Measurements from ENCODE around the gene CATSPERD. TPM values are rescaled to one million over a fixed set of nuclear protein-coding genes. Genes with fewer than 3 reads are reported as not detected.

CATSPERD gene
- under 0.01 TPM in 1 of 2 replicates, not detected in the other for total RNA-seq

DNA sequence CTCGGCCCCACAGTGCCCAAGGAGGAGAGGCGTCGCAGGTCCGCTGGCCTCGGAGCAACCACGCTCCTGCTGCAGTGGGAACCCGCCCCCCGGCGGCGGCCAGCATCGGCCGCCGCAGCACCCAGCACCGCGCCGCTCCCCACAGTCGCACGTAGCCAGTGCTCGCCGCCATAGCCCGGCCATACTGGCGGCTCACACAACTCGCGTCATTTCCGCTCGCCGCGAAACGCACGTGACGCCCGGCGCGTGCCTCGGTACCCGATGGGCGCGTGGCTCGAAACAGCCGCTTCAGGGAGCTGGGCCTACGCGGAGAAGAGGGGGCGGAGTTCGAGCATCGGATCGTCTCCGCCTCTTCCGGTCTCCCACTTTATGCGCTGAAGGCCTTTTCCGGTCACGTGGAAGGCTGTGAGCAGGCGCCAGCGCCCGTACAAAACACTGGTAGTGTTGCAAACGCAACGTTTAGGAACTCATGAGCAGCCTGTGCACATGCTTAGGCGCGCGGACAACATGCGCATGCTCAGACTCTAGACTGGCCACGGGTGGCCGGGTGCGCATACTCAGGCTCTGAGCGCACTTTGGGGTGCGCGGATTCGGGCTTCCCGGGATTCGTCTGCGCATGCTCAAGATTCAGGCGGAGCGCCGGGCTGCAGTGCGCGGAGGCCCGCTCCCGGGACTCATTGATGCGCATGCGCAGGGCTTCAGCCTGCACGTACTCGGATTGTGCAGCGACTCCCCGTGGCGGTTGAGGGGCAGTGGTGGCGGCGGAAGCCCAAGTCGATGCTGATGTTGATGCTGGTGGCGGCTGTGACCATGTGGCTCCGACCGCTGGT lies at the start of gene CATSPERD, which contains the start of gene LONP1:
CATSPERD (plus strand) TSS at position 677 of the 830 bp plus-strand sequence; CDS start at position 778, 101 bp downstream.
LONP1 (minus strand) TSS at position 186 of the 830 bp plus-strand sequence; CDS start at position 172, 14 bp downstream.

DNA sequence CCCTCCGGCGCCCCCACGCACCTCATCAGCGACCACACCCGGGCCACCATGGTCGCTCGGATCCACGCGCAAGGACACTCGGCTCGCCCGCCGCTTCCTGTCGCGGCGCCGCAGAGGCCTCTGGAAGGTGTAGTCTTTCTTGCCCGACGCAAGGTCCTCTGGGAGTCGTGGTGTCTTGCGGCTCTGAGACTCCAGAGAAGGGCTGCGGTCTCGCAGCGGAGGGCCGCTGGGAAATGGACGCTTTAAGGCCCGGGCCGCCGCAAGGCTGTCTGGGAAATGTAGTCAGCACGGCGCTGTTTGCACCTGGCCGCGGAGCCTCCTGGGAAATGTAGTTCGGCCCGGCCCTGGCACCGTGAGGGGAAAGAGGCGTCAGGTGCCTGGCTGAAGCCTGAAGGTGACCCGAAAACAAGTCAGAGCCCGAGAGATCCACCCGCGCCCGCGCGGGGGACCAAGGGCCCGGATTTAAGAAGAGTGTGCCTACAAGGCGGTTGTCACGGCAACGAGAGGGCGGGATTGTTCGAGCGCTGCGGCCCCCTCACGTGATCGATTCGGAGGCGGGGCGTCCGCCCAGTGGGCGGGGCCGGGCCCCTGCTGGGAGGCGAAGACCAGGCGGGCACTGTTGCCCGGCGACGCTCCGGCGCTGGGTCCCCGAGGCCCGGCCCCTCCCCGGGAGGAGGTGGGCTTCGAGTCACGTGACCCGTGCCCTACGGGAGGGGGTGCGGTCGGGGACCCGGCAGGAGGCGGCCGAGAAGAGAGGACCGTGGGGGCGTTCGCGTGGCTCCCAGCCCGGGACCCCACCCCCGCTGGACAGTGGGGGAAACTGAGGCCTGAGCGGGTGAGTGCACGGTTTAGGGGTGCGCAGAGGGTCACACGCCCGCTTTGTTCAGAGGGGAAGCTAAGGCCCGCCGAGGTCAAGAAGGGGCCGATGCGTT lies 39.7 kb upstream of the CATSPERD start, which contains the start of the genes HSD11B1L and MICOS13:
HSD11B1L (plus strand) TSS at position 591 of the 932 bp plus-strand sequence. CDS start 3,806 bp downstream, outside the sequence.
MICOS13 (minus strand) TSS at position 80 of the 932 bp plus-strand sequence; CDS start at position 50, 30 bp downstream.

GRCh38 chr19:5690125-5690954 lies 30.1 kb upstream of the CATSPERD start, which contains the start of gene RPL36:
RPL36 (plus strand) TSS chr19:5690295; CDS start chr19:5690508, 213 bp downstream.

GRCh38 chr19:5784581-5785147 lies 64.2 kb downstream of the CATSPERD start, which contains the start of gene PRR22:
PRR22 (minus strand) TSS chr19:5784746; CDS start chr19:5784660, 86 bp downstream.

DNA sequence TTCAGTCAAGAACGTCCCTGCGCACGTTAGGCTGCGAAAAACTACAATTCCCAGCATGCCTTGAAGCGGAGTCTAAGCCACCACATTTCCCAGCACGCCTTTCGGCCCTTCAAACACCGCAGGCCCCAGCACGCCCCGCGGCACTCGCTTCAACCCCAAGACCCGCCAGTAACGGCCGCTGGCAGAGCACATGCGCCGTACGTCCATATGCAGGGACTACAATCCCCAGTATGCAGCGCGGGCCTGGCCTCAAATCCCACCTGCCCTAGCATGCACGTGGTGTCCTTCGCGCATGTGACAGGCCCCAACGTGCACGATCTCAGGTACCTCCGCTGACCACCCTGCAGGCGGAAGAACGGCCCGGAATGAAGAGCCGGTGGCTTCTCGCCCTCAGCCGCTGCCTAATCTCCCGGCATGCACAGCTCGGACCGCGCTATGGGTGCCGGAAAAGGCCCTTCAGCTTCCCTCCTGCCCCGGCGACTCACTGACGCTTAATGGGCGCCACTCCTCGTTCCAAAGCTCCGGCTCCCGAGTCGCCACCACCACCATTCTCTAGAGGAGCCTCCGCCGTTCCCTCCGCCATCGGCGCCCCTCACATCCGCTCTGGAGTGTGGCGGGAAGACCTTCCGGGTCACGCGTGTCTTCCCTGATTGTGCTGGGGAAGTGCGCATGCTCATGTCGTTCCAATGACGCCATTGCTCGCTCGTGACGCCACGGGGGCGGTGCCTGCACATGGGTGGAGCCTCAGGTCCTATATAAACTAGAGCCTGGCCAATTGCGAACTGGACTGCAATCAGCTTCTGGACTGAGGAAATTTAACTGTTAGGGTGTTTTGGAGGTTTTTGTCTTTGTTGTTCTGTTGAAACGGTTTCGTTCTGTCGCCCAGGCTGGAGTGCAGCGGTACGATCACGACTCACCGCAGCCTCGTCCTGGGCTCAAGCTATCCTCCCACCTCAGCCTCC lies 70.4 kb downstream of the CATSPERD start, which contains the start of gene DUS3L:
DUS3L (minus strand) TSS at position 605 of the 962 bp plus-strand sequence; CDS start at position 583, 22 bp downstream.

DNA sequence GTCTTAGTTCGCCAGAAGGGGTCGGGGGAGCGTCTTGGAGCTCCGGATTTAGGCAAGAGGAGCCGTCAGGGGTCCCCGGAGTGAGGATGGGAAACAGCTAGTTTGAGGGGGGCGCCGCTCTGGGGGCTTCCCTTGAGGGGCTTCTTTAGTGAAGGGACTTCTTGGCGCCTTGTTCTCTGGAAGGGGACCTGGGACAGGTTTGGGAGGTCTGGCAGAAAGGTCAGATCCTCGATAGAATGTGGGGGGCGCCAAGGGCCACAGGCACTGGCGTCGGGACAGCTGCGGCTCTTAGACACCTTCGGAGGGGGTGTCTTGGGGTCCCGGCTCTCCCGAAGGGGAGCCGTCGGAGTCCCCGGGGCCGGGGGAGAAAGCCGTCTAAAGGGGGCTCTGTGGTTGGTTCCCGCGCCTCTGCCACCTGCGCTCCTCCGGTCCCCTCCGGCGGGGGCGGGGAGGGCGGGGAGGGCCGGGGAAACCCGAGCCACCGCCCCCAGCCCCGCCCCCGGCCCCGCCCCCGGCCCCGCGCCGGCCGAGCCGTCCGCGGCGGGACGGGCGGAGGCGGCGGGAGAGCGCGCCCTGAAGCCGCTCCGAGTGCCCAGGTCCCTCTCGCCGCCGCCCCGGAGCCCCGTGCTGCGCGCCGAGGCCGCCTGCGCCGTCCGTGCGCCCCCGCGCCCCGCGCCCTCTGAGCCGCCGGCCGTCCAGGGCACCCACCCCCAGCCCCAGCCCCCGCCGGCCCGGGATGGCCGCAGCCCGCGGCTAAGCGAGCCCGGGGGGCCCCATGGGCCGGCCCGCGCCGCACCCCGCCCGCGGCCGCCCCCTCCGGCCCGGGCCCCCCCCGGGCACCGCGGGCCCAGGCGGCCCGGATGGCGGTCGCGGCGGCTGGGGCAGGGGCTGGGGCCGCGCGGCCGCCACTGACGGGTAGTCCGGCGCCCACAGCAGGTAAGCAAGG lies 84.4 kb downstream of the CATSPERD start, which contains the start of gene NRTN:
NRTN (plus strand) TSS at position 552 of the 946 bp plus-strand sequence. CDS start 19,099 bp downstream, outside the sequence.

Other genes with a start within 250 kb of the CATSPERD start
- under 0.01 TPM in 2 replicates for gene TINCR, start 152.7 kb upstream of the CATSPERD start, total RNA-seq
- 27.3 and 29.8 TPM in 2 replicates for gene SAFB2, start 97.9 kb upstream of the CATSPERD start, total RNA-seq
- 29.4 and 39.0 TPM in 2 replicates for gene SAFB, start 97.6 kb upstream of the CATSPERD start, total RNA-seq
- gene MICOS13, start 40.1 kb upstream of the CATSPERD start, total RNA-seq: 24.7 and 27.2 TPM in 2 replicates
- 14.1 and 15.2 TPM in 2 replicates for gene HSD11B1L, start 39.6 kb upstream of the CATSPERD start, total RNA-seq
- gene RPL36, start 30.3 kb upstream of the CATSPERD start, total RNA-seq: 142 and 198 TPM in 2 replicates
- 96.9 and 103 TPM in 2 replicates for gene LONP1, start 491 bp upstream of the CATSPERD start, total RNA-seq
- gene PRR22, start 64.1 kb downstream of the CATSPERD start, total RNA-seq: 0.49 and 1.1 TPM in 2 replicates
- gene DUS3L, start 70.5 kb downstream of the CATSPERD start, total RNA-seq: 26.3 and 30.7 TPM in 2 replicates
- 0.16 TPM in 1 of 2 replicates, not detected in the other for gene NRTN, start 84.4 kb downstream of the CATSPERD start, total RNA-seq
- not detected in 2 replicates for gene FUT6, start 119.1 kb downstream of the CATSPERD start, total RNA-seq
- not detected in 2 replicates for gene FUT3, start 130.8 kb downstream of the CATSPERD start, total RNA-seq
- gene FUT5, start 149.9 kb downstream of the CATSPERD start, total RNA-seq: not detected in 2 replicates
- gene NDUFA11, start 183.2 kb downstream of the CATSPERD start, total RNA-seq: 184 and 238 TPM in 2 replicates
- 10.8 and 11.5 TPM in 2 replicates for gene VMAC, start 184.2 kb downstream of the CATSPERD start, total RNA-seq
- 27.9 and 31.5 TPM in 2 replicates for gene CAPS, start 193.6 kb downstream of the CATSPERD start, total RNA-seq

Measured in hair follicle dermal papilla cell (primary cell).